ENCODE data around the gene SEMA4F. TPM values are rescaled to one million over a fixed set of nuclear protein-coding genes. Genes with fewer than 3 reads are reported as not detected.

SEMA4F gene
- polyA plus RNA-seq, 3 donors = 0.16 to 0.44 (median 0.43) TPM

- no peak overlapping the region for H3K27ac Mint-ChIP-seq
- no peaks in the 10 kb centered on the region for H3K36me3 Mint-ChIP-seq
- no peak overlapping the region for H3K27ac ChIP-seq (ENCODE audit: low read depth in 1 of 2, low read length in 2 of 2)
Measured at GRCh38 chr2:74673826-74674528, 19.9 kb downstream of the SEMA4F start.

DNA sequence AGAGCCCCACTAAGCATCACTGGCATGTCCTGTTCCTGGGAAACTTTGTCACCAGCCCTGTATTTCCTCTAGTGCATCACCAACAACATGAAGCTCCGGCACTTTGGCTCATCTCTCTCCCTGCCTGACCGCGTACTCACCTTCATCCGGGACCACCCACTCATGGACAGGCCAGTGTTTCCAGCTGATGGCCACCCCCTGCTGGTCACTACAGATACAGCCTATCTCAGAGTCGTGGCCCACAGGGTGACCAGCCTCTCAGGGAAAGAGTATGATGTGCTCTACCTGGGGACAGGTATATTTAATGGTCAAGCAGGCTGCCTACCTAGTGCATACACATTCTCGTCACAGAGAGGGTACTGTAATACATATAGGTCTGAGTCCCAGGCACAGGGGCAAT is 21.0 kb downstream of the SEMA4F start:
- 93% methylated on average over 6 of the region's 6 CpGs for WGBS (ENCODE audit: insufficient coverage)
- H4K20me1 ChIP-seq (ENCODE audit: insufficient read depth, low read length) = no peaks in the 10 kb centered on the region
- intact Hi-C loops (cut with micrococcal nuclease) = no loop called here
- no peaks in the 10 kb centered on the region for H3K36me3 ChIP-seq (replicated peaks in 1 of 2; ENCODE audit: control insufficient read depth in 1 of 2, insufficient read depth in 2 of 2, low read length in 2 of 2)
- Mint-ChIP-seq H3K36me3 (no peaks in the 10 kb centered on the region), H3K27me3 (ENCODE audit: low read depth in 3 of 3) (peaks cover 1 to 4% (median 2%) of the 10 kb centered on the region in 3 donors), H3K27ac (no peak overlapping the region), H3K4me3 (no peak overlapping the region), H3K9me3 (peaks cover 0 to 3% (median 0%) of the 10 kb centered on the region in 7 donors), H3K4me1 (peaks cover 3% of the 10 kb centered on the region)
- no peak overlapping the region for H3K27ac ChIP-seq (ENCODE audit: low read depth in 1 of 2, low read length in 2 of 2)
- TF ChIP-seq, protein P1, sequence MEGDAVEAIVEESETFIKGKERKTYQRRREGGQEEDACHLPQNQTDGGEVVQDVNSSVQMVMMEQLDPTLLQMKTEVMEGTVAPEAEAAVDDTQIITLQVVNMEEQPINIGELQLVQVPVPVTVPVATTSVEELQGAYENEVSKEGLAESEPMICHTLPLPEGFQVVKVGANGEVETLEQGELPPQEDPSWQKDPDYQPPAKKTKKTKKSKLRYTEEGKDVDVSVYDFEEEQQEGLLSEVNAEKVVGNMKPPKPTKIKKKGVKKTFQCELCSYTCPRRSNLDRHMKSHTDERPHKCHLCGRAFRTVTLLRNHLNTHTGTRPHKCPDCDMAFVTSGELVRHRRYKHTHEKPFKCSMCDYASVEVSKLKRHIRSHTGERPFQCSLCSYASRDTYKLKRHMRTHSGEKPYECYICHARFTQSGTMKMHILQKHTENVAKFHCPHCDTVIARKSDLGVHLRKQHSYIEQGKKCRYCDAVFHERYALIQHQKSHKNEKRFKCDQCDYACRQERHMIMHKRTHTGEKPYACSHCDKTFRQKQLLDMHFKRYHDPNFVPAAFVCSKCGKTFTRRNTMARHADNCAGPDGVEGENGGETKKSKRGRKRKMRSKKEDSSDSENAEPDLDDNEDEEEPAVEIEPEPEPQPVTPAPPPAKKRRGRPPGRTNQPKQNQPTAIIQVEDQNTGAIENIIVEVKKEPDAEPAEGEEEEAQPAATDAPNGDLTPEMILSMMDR (IDR thresholded peaks at IDR 0.05) = no peak
- no peak overlapping the region for H3K4me2 ChIP-seq (replicated peaks; ENCODE audit: extremely low read depth, low read length, poor library complexity, severe bottlenecking)
- H3K9ac ChIP-seq (ENCODE audit: insufficient read depth, low read length, poor library complexity, severe bottlenecking) = no peak overlapping the region
- no peak for DNase-seq
- no peaks in the 10 kb centered on the region for H3K79me2 ChIP-seq (ENCODE audit: insufficient read depth, low read length)
- no peaks in the 10 kb centered on the region for H3K27me3 ChIP-seq (ENCODE audit: control insufficient read depth in 2 of 2, insufficient read depth in 2 of 2, low read length in 2 of 2)
- H2AFZ ChIP-seq (ENCODE audit: insufficient read depth, low read depth, low read length, poor library complexity, severe bottlenecking) = no peak overlapping the region
- no peaks in the 10 kb centered on the region for H3K9me3 ChIP-seq (replicated peaks in 1 of 2; ENCODE audit: control insufficient read depth in 1 of 2, insufficient read depth in 1 of 2, low read length in 2 of 2)
- no peaks in the 10 kb centered on the region for H3K4me1 ChIP-seq (ENCODE audit: control insufficient read depth in 1 of 2, insufficient read depth in 2 of 2, low read length in 2 of 2)
- H3K4me3 ChIP-seq (replicated peaks in 1 of 3; ENCODE audit: low read depth in 2 of 3, low read length in 3 of 3) = no peak overlapping the region

More at GRCh38 chr2:74673826-74674528, 19.9 kb downstream of the SEMA4F start:
- Histone ChIP-seq H3K79me2 (ENCODE audit: insufficient read depth, low read length) (no peaks in the 10 kb centered on the region), H4K20me1 (ENCODE audit: insufficient read depth, low read length) (no peaks in the 10 kb centered on the region), H3K36me3 (replicated peaks in 1 of 2; ENCODE audit: control insufficient read depth in 1 of 2, insufficient read depth in 2 of 2, low read length in 2 of 2) (no peaks in the 10 kb centered on the region), H2AFZ (ENCODE audit: insufficient read depth, low read depth, low read length, poor library complexity, severe bottlenecking) (no peak overlapping the region), H3K9ac (ENCODE audit: insufficient read depth, low read length, poor library complexity, severe bottlenecking) (no peak overlapping the region), H3K27me3 (ENCODE audit: control insufficient read depth in 2 of 2, insufficient read depth in 2 of 2, low read length in 2 of 2) (no peaks in the 10 kb centered on the region), H3K4me1 (ENCODE audit: control insufficient read depth in 1 of 2, insufficient read depth in 2 of 2, low read length in 2 of 2) (no peaks in the 10 kb centered on the region), H3K4me2 (replicated peaks; ENCODE audit: extremely low read depth, low read length, poor library complexity, severe bottlenecking) (no peak overlapping the region), H3K4me3 (replicated peaks in 1 of 3; ENCODE audit: low read depth in 2 of 3, low read length in 3 of 3) (no peak overlapping the region), H3K9me3 (replicated peaks in 1 of 2; ENCODE audit: control insufficient read depth in 1 of 2, insufficient read depth in 1 of 2, low read length in 2 of 2) (no peaks in the 10 kb centered on the region)
- 87% methylated on average over 4 of the region's 7 CpGs for WGBS (ENCODE audit: insufficient coverage)
- intact Hi-C loops (cut with micrococcal nuclease) = no loop called here
- no peak for DNase-seq
- TF ChIP-seq, protein P1 (IDR thresholded peaks at IDR 0.05) = no peak
- Mint-ChIP-seq H3K9me3 (peaks cover 0 to 3% (median 0%) of the 10 kb centered on the region in 7 donors), H3K4me3 (no peak overlapping the region), H3K27me3 (ENCODE audit: low read depth in 3 of 3) (peaks cover 1 to 4% (median 2%) of the 10 kb centered on the region in 3 donors), H3K4me1 (peaks cover 3% of the 10 kb centered on the region)

Measured in CD14-positive monocyte (primary cell).